ENCODE data around the gene ICOS. TPM values are rescaled to one million over a fixed set of nuclear protein-coding genes. Genes with fewer than 3 reads are reported as not detected.

Gene ICOS
- total and polyA plus RNA-seq, 11 donors = 0.04 to 0.85 (median 0.27) TPM; not detected in 8

Other genes with a start within 250 kb of the ICOS start
- gene CD28, start 230.1 kb upstream of the ICOS start, total RNA-seq = 10 to 100 TPM in 1 of 9 donors, 1 to 10 TPM in 3, under 1 TPM in 5; 0.16 to 11.2 (median 0.83) TPM
- under 1 TPM; 0.08 to 0.21 TPM for gene CD28, start 230.1 kb upstream of the ICOS start, polyA plus RNA-seq
- gene CTLA4, start 69.0 kb upstream of the ICOS start, total RNA-seq = 1 to 10 TPM in 1 of 9 donors, under 1 TPM in 2, not detected in 6; 0.27 to 1.3 (median 0.50) TPM
- gene CTLA4, start 69.0 kb upstream of the ICOS start, polyA plus RNA-seq = under 1 TPM in 1 of 2 donors, not detected in 1; 0.29 TPM